ENCODE results near the gene MXRA8.

The MXRA8 gene

DNA sequence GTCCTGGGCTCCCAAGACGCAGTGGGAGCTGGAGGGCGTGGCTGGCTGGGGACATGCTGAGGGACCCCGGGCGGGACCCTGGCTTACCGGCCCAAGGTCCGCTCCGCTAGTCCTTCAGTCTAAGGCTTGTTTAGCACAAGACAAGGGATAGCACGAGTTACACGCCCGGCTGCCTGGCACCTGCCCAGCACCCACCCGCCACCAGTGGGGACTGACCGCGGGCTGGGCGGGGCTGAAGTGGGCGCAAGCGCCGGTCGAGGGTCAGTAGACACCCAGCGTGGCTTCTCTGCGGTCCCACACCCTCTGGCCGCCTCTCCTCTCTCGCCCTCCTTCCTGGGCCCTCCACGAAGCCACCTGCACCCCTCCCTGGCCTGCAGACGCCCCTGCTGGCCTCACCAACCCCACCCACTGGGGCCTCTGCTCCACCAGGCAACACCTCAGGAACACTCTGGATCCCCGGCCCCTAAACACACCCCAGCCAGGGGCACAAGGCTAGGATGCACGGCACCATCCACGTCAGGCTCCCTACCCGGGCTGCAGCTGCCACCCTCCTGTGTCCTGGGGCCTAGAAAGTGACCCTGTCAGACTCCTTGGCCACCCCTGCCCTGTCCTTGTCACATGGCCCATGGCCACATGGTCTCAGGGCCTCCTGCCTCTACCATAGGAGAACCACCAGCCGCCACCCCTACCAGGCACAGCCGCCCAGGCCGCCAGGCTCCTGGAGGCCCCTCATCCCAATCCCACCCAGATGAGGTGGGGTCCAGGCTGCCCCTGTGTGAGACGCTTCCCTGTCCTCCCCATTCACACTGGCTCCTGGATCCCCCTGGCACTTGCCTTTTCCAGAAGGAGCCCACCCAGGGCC, 21.2 kb downstream of the MXRA8 start:
- DNase-seq (ENCODE audit: low spot score): no peak
- FAIRE-seq: no peak

DNA sequence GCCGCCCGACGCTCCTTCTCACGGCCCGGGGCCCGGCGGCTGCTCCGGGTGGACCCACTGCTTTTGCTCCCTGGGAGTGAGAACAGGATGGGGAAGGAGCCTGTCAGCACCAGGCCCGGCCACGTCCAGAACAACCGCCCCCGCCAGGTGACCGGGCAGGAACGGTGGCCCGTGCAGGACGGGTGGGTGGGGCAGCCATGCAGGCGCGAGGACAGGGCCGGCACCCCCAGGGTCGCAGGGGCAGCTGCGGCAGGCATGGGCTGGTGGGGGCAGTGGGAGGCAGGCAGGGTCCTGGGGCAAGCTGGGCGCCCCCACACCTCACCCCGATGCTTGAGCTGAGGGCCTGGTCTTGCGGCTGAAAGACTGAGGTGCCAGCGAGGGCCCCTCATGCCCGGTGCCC, 21.9 kb downstream of the MXRA8 start:
- FAIRE-seq (no peak), DNase-seq (ENCODE audit: low spot score) (no peak)

DNA sequence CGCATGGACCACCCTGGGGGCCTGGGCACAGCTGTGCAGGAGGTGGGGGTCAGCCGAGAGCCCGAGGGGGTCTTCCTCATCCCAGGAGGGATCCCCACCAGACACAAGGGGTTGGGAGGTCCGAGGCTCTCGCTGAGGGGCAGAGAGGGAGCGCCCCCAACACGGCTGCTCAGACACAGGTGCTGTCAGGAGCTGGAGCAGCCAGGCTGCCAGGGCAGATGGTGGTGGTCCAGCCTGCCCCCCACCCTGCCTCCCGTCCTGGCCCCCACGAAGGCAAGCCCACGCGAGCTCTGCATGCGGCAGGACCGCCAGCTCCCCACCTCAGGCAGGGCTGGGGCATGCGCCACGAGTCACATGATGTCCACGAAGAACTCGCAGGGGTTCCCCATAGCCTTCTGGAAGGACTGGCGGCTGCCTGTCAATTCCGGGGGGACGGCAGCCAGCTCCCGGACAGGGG, 22.5 kb downstream of the MXRA8 start:
- FAIRE-seq: no peak
- DNase-seq (ENCODE audit: low spot score): no peak

DNA sequence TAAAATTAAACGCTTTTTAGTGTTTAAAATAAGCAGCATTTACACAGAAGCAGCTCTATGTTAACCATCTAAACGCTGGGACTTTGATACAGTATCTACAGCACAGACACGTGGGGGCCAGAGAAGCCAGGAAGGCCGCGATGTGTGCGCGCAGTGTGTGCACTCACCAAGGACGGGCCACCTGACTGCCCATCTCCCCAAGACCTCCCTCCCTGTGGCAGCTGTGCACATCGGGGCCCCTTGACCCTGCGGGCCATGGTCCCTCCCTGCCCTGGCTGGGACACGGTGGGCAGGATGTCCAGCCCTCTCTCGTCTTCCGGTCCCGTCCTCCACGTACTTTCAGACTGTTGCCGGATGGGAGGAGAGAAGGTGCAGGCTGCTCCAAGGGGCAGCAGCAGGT, 23.1 kb downstream of the MXRA8 start:
- FAIRE-seq (no peak), DNase-seq (ENCODE audit: low spot score) (no peak)

DNA sequence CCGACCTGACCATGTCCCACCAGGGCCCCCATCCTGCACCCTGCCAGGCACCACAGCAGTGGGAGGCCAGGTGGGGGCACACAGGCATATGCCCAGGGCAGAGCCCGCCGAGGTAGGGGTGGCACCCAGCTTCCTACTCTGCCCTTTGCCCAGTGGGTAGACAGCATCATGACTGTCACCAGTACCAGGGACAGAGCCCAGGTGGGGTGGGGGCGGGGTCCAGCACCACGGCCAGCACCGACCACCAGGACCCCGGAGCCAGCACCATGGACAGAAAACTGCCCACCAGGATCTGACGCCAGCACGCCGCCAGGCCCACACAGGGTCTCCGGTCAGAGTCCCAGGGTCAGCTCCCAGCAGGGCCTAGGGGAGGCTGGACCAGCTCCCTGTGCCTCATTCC, 23.5 kb downstream of the MXRA8 start:
- DNase-seq (ENCODE audit: low spot score) (no peak), FAIRE-seq (no peak)

DNA sequence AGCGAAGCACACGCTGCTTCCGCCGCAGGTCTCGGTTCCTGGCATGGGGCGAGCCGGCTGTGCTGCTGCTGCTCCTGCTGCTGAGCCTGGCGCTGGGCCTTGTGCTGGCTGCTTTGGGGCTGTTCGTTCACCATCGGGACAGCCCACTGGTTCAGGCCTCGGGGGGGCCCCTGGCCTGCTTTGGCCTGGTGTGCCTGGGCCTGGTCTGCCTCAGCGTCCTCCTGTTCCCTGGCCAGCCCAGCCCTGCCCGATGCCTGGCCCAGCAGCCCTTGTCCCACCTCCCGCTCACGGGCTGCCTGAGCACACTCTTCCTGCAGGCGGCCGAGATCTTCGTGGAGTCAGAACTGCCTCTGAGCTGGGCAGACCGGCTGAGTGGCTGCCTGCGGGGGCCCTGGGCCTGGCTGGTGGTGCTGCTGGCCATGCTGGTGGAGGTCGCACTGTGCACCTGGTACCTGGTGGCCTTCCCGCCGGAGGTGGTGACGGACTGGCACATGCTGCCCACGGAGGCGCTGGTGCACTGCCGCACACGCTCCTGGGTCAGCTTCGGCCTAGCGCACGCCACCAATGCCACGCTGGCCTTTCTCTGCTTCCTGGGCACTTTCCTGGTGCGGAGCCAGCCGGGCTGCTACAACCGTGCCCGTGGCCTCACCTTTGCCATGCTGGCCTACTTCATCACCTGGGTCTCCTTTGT, 24.7 kb downstream of the MXRA8 start:
- DNase-seq (ENCODE audit: low spot score) (no peak), FAIRE-seq (no peak)

DNA sequence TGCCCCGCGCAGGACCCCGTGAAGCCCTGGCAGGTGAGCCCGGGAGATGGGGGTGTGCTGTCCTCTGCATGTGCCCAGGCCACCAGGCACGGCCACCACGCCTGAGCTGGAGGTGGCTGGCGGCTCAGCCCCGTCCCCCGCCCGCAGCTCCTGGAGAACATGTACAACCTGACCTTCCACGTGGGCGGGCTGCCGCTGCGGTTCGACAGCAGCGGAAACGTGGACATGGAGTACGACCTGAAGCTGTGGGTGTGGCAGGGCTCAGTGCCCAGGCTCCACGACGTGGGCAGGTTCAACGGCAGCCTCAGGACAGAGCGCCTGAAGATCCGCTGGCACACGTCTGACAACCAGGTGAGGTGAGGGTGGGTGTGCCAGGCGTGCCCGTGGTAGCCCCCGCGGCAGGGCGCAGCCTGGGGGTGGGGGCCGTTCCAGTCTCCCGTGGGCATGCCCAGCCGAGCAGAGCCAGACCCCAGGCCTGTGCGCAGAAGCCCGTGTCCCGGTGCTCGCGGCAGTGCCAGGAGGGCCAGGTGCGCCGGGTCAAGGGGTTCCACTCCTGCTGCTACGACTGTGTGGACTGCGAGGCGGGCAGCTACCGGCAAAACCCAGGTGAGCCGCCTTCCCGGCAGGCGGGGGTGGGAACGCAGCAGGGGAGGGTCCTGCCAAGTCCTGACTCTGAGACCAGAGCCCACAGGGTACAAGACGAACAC, 25.4 kb downstream of the MXRA8 start:
- FAIRE-seq: no peak
- no peak for DNase-seq (ENCODE audit: low spot score)

DNA sequence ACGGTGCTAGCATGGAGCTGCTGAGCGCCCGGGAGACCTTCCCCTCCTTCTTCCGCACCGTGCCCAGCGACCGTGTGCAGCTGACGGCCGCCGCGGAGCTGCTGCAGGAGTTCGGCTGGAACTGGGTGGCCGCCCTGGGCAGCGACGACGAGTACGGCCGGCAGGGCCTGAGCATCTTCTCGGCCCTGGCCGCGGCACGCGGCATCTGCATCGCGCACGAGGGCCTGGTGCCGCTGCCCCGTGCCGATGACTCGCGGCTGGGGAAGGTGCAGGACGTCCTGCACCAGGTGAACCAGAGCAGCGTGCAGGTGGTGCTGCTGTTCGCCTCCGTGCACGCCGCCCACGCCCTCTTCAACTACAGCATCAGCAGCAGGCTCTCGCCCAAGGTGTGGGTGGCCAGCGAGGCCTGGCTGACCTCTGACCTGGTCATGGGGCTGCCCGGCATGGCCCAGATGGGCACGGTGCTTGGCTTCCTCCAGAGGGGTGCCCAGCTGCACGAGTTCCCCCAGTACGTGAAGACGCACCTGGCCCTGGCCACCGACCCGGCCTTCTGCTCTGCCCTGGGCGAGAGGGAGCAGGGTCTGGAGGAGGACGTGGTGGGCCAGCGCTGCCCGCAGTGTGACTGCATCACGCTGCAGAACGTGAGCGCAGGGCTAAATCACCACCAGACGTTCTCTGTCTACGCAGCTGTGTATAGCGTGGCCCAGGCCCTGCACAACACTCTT, 26.2 kb downstream of the MXRA8 start:
- FAIRE-seq (no peak), DNase-seq (ENCODE audit: low spot score) (no peak)

DNA sequence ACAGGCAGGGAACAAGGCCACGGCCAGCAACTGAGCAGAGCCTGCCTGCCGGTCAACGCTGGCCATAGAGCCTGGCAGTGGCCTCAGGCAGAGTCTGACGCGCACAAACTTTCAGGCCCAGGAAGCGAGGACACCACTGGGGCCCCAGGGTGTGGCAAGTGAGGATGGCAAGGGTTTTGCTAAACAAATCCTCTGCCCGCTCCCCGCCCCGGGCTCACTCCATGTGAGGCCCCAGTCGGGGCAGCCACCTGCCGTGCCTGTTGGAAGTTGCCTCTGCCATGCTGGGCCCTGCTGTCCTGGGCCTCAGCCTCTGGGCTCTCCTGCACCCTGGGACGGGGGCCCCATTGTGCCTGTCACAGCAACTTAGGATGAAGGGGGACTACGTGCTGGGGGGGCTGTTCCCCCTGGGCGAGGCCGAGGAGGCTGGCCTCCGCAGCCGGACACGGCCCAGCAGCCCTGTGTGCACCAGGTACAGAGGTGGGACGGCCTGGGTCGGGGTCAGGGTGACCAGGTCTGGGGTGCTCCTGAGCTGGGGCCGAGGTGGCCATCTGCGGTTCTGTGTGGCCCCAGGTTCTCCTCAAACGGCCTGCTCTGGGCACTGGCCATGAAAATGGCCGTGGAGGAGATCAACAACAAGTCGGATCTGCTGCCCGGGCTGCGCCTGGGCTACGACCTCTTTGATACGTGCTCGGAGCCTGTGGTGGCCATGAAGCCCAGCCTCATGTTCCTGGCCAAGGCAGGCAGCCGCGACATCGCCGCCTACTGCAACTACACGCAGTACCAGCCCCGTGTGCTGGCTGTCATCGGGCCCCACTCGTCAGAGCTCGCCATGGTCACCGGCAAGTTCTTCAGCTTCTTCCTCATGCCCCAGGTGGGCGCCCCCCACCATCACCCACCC, 27.0 kb downstream of the MXRA8 start, which contains the start of gene TAS1R3:
Gene TAS1R3, plus strand, starts transcription at position 213 of the 898 bp plus-strand sequence. Its CDS starts 66 bp downstream, at position 279.
- no peak for DNase-seq (ENCODE audit: low spot score)
- FAIRE-seq: no peak

DNA sequence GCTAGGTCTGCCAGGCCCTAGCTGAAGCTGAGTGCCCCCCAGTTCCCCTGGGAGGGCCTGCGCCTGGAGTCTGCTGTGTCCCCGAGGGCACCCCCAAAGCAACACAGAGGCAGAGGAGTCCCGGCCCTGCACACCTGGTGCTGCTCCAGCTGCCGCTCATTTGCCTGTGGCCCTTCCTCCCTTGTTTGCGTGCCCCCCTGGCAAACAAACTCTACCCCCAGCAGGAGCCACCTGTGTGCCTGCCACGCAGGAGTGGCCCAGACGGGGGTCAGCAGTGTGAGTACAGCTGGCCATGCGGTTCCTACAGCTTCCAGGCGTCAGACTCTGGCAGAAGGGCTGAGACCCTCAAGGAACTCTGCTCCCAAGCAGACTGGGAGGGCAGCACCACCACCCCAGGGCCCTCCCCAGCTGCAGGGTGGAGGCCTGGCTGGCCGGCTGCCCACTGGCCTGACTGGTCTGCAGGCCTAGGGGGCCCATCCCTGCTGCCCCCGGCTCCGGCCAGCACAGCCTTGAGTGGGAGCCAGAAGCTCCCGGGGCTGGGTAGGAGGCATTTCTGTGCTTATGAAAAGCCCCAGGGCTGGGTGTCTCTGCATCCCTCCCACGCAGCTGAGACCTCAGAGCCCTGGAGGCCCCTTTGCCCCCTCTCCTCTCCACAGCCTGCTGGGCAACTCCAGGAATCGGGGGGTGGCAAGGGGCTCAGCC, 27.8 kb downstream of the MXRA8 start:
- DNase-seq (ENCODE audit: low spot score): no peak

DNA sequence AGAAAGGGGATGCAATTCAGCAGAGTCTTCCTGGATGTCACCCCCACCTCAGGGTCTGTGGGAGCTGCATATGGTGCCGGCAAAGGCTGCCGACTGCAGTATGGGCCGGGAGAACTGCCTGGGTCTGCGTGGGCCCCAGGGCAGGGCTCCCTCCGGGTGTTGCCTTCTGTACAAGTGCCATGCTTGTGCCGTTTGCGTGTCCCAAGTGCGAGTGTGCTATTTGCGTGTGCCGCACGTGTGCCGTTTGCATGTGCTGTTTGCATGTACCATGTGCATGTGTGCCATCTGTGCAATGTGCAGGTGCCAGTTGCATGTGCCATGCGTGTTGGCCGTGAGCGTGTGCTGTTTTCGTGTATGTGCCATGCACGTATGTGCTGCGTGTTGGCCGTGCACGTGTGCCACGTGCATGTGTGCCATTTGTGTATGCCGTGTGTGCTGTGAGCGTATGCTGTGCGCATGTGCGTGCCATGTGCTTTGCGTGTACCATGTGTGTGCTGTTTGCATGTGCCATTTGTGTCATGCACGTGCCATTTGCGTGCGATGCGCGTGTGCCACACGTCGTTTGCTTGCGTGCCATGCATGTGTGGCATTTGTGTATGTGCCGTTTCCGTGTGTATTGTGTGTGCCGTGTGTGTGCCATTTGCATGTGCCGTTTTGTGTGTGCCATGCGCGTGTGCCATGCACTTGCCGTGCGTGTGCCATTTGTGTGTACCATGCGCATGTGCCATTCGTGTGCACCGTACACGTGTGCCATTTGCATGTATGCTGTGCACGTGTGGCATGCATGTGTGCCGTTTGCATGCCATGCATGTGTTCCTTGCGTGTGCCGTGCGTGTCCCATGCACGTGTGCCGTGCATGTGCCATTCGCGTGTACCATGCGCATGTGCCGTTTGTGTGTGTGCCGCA, 28.8 kb downstream of the MXRA8 start:
- FAIRE-seq: peak; percentile 87
- no peak for DNase-seq (ENCODE audit: low spot score)

More for the DNA sequence above, 27.8 kb downstream of the MXRA8 start:
- no peak for FAIRE-seq

DNA sequence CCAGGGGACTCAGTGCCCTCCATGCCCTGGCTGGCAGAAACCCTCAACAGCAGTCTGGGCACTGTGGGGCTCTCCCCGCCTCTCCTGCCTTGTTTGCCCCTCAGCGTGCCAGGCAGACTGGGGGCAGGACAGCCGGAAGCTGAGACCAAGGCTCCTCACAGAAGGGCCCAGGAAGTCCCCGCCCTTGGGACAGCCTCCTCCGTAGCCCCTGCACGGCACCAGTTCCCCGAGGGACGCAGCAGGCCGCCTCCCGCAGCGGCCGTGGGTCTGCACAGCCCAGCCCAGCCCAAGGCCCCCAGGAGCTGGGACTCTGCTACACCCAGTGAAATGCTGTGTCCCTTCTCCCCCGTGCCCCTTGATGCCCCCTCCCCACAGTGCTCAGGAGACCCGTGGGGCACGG, 30.1 kb downstream of the MXRA8 start:
- FAIRE-seq: no peak
- DNase-seq (ENCODE audit: low spot score): no peak

DNA sequence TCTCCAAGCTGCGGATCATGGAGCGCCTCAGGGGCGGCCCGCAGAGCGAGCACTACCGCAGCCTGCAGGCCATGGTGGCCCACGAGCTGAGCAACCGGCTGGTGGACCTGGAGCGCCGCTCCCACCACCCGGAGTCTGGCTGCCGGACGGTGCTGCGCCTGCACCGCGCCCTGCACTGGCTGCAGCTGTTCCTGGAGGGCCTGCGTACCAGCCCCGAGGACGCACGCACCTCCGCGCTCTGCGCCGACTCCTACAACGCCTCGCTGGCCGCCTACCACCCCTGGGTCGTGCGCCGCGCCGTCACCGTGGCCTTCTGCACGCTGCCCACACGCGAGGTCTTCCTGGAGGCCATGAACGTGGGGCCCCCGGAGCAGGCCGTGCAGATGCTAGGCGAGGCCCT, 31.1 kb downstream of the MXRA8 start:
- DNase-seq (ENCODE audit: low spot score): no peak
- no peak for FAIRE-seq

DNA sequence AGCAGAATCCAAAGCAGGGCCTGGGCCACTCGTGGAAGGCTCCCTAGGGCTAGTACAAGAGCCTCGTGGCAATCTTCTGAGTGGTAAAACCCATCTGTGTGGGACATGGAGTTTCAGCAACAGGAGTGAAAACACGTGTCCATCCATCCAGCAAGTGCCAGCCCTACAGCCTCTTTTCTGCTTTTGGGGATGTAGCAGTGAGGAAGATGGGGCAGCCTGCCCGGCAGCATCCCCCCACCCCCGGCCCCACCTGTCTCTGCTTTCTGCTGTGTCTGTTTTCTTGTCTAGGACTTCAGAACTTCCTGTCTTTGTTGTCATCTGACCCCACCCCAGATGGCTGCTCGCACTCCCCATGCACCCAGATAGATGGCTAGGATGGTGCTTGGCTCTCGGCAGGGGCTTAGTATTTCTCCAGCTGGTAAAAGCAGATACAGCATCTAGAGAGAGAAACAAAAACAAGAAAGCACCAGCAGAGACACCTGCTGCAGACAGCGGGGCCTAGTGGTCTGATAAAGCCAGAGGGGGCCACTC, 32.2 kb downstream of the MXRA8 start:
- DNase-seq (ENCODE audit: low spot score): no peak
- FAIRE-seq: no peak

DNA sequence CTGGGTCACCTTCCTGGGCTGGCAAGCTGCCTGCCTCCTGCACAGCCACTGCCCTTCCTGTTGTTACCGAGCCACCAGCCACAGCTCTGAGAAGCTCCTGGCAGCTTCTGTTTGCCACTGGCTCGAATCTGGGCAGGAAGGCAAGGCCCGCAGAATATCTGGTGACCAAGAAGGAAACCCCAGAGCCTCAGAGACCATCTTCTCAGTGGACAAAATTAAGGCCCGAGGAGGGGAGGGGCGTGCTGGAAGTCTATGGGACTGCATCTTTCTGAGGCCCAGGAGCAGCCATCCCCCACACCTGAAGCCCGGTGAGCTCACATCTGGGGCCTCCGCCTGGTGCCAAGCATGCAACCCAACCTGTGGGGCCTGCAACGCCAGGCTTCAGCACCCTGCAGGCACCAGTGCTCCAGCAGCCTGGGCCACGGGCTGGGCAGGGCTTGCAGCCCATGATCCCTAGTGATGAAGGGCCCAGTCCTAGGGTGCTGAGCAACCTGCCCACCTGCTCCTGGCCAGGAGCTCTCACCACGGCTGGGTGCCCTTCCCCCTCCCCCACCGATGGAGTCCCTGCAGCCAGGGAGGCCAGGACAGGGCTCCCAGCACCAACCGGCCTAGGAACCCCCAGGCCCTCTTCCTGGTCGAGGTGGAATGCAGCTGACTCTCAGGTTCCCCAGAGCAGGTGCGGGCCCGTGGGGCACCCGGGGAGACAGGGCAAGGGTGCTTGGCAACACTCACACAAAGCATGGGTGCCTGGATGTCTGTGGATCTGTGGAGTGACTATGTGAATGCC, 32.9 kb downstream of the MXRA8 start:
- DNase-seq (ENCODE audit: low spot score): no peak
- FAIRE-seq: no peak

DNA sequence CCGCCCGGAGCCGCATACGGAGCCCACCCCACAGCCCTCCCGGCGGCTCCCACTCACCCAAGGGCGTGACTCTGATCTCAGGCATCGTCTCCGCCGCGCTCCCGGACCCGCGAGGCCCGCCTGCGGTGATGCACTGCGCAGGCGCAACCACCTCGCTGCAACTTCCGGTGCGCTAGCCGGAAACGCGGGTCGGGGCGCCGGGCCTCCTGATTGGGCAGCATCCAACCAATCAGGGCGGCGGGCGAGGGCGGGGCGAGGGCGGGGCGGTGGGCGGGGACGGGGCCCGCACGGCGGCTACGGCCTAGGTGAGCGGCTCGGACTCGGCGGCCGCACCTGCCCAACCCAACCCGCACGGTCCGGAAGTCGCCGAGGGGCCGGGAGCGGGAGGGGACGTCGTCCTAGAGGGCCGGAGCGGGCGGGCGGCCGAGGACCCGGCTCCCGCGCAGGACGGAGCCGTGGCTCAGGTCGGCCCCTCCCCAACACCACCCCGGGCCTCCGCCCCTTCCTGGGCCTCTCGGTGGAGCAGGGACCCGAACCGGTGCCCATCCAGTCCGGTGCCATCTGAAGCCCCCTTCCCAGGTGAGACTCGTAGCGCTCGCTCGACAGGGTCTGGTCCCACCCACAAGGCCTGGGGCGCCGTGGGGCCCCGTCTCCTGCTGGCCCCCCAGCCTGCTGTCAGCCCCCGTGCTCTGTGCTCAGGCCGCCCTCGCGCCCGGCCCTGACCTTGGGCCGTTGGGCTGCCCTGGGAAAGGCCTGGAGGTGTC, 33.6 kb downstream of the MXRA8 start, which contains the start of the genes CPTP and INTS11:
Gene CPTP, plus strand, starts transcription at position 279 of the 764 bp plus-strand sequence. CDS start 2,109 bp downstream, outside the sequence.
Gene INTS11, minus strand, starts transcription at position 137 of the 764 bp plus-strand sequence. Its CDS starts 52 bp downstream, at position 85.
- peak; percentile 97 for DNase-seq (ENCODE audit: low spot score)
- FAIRE-seq: peak; percentile 59

Measured in urothelium cell line (cell line).